Suprapubic skin (tissue), 4 donors: Measurements from ENCODE around the gene SUMF1. TPM values are rescaled to one million over a fixed set of nuclear protein-coding genes. Genes with fewer than 3 reads are reported as not detected.

Source experiments
- DNase-seq, 2 donors: peaks; one replicate each; pipeline ENCODE4 v3.0.0-alpha.2; 2019; ENCODE audit warnings: low spot score in 2 of 2
- H3K27ac ChIP-seq: fragments of 200-600 bp; sonication (generic); one replicate; pipeline ENCODE4 v1.5.1; 2019
- H3K27me3 ChIP-seq: fragments of 200-600 bp; sonication (generic); one replicate; pipeline ENCODE4 v1.5.1; 2019
- H3K36me3 ChIP-seq: fragments of 200-600 bp; sonication (generic); one replicate; pipeline ENCODE4 v1.5.1; 2019
- H3K4me1 ChIP-seq: fragments of 200-600 bp; sonication (generic); one replicate; pipeline ENCODE4 v1.5.1; 2019
- H3K4me3 ChIP-seq: fragments of 200-600 bp; sonication (generic); one replicate; pipeline ENCODE4 v1.5.1; 2019; ENCODE audit warnings: mild to moderate bottlenecking
- H3K9me3 ChIP-seq: fragments of 200-600 bp; sonication (generic); one replicate; pipeline ENCODE4 v1.5.1; 2019
- CTCF ChIP-seq, 2 donors: fragments of 200-600 bp in 1 of 2; fragments of 450-650 bp in 1 of 2; sonication (generic) in 1 of 2; IDR thresholded peaks; one replicate each; pipeline ENCODE4 v1.5.1; 2016 to 2019; ENCODE audit warnings: antibody characterized with exemption in 2 of 2, mild to moderate bottlenecking in 1 of 2, moderate library complexity in 1 of 2
- EP300 ChIP-seq: sonication (generic); formaldehyde crosslinking; IDR thresholded peaks from one replicate; pipeline ENCODE4 v1.6.1; 2017; ENCODE audit warnings: antibody characterized with exemption
- POLR2A ChIP-seq, 2 donors: fragments of 450-650 bp; IDR thresholded peaks; one replicate each; pipeline ENCODE4 v1.6.1; 2017; ENCODE audit warnings: antibody characterized with exemption in 2 of 2, mild to moderate bottlenecking in 2 of 2, moderate library complexity in 2 of 2
- POLR2AphosphoS5 ChIP-seq, 3 donors: sonication (generic); formaldehyde crosslinking; IDR thresholded peaks; one replicate each; pipeline ENCODE4 v1.6.1; 2017; ENCODE audit warnings: antibody characterized with exemption in 3 of 3
- WGBS: methylation state at CpG from one replicate; pipeline ENCODE4 v1.1.5; 2018; 5-methylcytosine and 5-hydroxymethylcytosine counted together
- total RNA-seq, 4 donors: library from RNA; depleted of rRNA; stranded (reverse); fragments of >200 nt; gene quantifications; one replicate each; pipeline ENCODE4 v1.1.0, GENCODE V29; 2016

The SUMF1 gene
- total RNA-seq, 4 donors from 2014 or later, result 38.9 to 47.3 (median 42.3) TPM

DNA sequence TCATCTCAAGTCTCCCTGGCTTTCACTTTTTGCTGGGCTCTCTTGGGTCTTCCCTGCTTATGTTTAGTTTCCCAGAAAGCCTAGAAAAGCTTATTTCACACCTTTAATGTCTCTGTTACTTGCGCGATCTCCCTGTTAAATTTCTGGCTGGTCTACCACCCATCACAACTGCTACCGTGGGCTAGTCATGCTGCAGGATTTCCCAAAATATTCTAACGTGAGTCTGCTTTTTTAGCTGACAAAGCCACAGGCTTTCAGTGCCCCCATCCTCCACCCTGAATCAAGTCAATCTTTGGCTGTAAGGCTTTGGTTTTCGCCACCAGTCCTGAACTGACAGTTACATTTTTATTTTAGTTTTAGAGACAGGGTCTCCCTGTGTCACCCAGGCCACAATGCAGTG lies 74.1 kb downstream of the SUMF1 start:
- Histone ChIP-seq H3K4me3 (no peak overlapping the region), H3K27me3 (no peaks in the 10 kb centered on the region), H3K4me1 (no peaks in the 10 kb centered on the region), H3K36me3 (peaks cover 10% of the 10 kb centered on the region), H3K9me3 (no peaks in the 10 kb centered on the region), H3K27ac (no peak overlapping the region)
- WGBS, result 94% methylated on average over 5 of the region's 5 CpGs
- TF ChIP-seq POLR2AphosphoS5 (IDR thresholded peaks at IDR 0.05) (no peak), CTCF (IDR thresholded peaks at IDR 0.05) (no peak), POLR2A (IDR thresholded peaks at IDR 0.05) (no peak), EP300 (no peak)
- no peak for DNase-seq

DNA sequence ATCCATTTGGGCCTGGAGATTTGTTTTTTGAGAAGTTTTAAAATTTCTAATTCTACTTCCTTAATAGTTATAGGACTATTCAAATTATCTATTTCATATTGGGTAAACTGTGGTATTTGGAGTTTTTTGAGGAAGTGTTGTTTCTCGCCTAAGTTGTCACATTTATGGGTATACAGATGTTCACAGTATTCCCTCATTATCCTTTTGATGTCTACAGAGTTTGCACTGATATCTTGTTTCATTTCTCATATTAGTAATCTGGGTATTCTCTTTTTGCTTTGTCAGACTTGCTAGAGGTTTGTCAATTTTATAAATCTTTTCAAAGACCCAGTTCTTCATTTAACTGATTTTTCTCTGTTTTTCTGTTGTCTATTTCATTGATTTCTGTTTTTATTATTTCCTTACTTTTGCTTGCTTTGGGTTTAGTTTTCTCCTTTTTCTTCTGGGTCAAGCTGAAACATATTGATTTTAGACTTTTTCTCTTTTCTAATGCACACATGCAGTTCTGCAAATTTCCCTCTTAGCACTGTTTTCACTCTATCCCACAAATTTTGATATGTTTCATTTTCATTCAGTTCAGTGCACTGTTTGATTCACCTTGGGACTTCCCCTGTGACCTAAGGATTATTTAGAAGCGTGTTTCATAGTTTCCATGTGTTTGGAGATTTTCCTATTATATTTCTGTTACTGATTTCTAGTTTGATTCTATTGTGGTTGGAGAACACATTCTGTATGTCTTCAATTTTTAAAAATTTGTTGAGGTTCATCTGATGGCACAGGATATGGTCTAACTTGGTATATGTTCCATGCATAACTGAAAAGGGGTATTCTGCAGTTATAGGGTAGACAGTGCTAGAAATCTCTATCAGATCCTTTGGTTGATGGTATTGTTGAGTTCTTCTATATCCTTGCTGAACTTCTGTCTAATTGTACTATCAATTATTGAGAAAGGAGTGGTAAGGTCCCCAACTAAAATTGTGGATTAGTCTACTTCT lies 79.6 kb downstream of the SUMF1 start:
- WGBS, result 88% methylated on average over 2 of the region's 2 CpGs
- Histone ChIP-seq H3K27ac (no peak overlapping the region), H3K36me3 (peaks cover 3% of the 10 kb centered on the region), H3K9me3 (no peaks in the 10 kb centered on the region), H3K4me1 (no peaks in the 10 kb centered on the region), H3K27me3 (no peaks in the 10 kb centered on the region), H3K4me3 (no peak overlapping the region)
- no peak for TF ChIP-seq EP300
- TF ChIP-seq CTCF (IDR thresholded peaks at IDR 0.05), result no peak
- no peak for TF ChIP-seq POLR2AphosphoS5 (IDR thresholded peaks at IDR 0.05)
- no peak for TF ChIP-seq POLR2A (IDR thresholded peaks at IDR 0.05)
- no peak for DNase-seq

DNA sequence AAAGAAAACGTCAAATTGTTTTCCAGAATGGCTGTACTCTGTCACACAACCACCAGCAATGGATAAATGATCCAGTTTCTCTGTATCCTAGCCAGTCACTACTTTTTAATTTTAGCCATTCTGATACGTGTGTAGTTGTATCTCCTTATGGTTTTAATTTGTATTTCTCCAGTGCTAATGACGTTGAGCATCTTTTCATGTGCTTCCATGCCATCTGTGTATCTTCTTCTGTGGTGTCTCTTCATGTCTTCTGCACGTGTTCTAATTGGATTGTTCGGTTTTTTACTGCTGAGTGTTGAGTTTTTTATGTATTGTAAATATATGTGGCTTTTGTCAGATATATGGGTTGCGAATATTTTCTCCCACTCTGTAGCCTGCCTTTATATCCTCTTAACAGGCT lies 81.9 kb downstream of the SUMF1 start:
- Histone ChIP-seq H3K4me3 (no peak overlapping the region), H3K36me3 (no peaks in the 10 kb centered on the region), H3K4me1 (no peaks in the 10 kb centered on the region), H3K9me3 (no peaks in the 10 kb centered on the region), H3K27ac (no peak overlapping the region), H3K27me3 (no peaks in the 10 kb centered on the region)
- WGBS, result 72% methylated on average over 6 of the region's 6 CpGs
- no peak for TF ChIP-seq POLR2A (IDR thresholded peaks at IDR 0.05)
- TF ChIP-seq EP300, result no peak
- no peak for TF ChIP-seq POLR2AphosphoS5 (IDR thresholded peaks at IDR 0.05)
- no peak for TF ChIP-seq CTCF (IDR thresholded peaks at IDR 0.05)
- DNase-seq, result no peak

DNA sequence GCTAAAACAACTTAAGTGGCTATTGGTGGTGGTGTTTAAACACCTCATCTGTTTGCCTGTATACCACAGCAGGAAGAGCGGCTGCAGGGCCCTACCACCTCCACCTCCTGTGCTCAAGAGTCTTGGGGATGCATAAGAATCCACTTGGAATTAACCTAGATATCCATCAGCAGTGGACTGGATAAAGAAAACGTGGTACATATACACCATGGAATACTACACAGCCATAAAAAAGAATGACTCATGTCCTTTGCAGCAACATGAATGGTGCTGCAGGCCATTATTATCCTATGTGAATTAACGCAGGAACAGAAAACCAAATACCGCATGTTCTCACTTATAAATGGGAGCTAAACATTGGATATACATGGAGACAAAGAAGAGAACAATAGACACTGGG lies 87.1 kb downstream of the SUMF1 start:
- Histone ChIP-seq H3K9me3 (no peaks in the 10 kb centered on the region), H3K27me3 (no peaks in the 10 kb centered on the region), H3K4me3 (no peak overlapping the region), H3K36me3 (peaks cover 4% of the 10 kb centered on the region), H3K4me1 (no peaks in the 10 kb centered on the region), H3K27ac (no peak overlapping the region)
- no peak for TF ChIP-seq EP300
- no peak for TF ChIP-seq POLR2A (IDR thresholded peaks at IDR 0.05)
- no peak for TF ChIP-seq CTCF (IDR thresholded peaks at IDR 0.05)
- TF ChIP-seq POLR2AphosphoS5 (IDR thresholded peaks at IDR 0.05), result no peak
- no peak for DNase-seq
- WGBS, result 96% methylated on average over 4 of the region's 4 CpGs

DNA sequence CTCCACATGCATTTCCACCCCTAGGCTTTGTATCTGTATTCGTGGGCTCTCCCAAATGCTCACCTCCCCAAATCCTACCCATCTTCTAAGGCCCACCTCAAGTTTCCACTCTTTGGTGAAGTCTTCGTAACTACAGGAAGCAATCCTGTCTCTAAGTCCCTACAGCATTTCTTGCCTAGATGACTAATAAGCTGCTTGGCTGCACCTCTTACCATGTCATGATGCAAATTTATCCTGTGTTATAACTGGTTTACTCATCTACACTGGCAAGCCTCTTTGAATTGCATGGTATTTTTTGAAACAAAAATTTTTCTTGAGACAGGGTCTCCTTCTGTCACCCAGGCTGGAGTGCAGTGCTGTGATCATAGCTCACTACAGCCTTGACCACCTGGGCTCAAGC lies 90.6 kb downstream of the SUMF1 start:
- Histone ChIP-seq H3K9me3 (no peaks in the 10 kb centered on the region), H3K4me1 (no peaks in the 10 kb centered on the region), H3K27ac (no peak overlapping the region), H3K4me3 (no peak overlapping the region), H3K27me3 (no peaks in the 10 kb centered on the region), H3K36me3 (peaks cover 14% of the 10 kb centered on the region)
- TF ChIP-seq EP300 (no peak), CTCF (IDR thresholded peaks at IDR 0.05) (no peak), POLR2AphosphoS5 (IDR thresholded peaks at IDR 0.05) (no peak), POLR2A (IDR thresholded peaks at IDR 0.05) (no peak)
- 89% methylated on average over 2 of the region's 2 CpGs for WGBS
- DNase-seq, result no peak
